Right hindlimb (tissue), 1 donor: Measurements from ENCODE around the gene CEACAM16.

ENCODE experiments used
- DNase-seq: peaks from one replicate; pipeline ENCODE4 v3.0.0-alpha.2; 2018

The CEACAM16 gene

GRCh38 chr19:44728178-44728577 lies 29.2 kb downstream of the CEACAM16 start:
- DNase-seq: no peak

DNA sequence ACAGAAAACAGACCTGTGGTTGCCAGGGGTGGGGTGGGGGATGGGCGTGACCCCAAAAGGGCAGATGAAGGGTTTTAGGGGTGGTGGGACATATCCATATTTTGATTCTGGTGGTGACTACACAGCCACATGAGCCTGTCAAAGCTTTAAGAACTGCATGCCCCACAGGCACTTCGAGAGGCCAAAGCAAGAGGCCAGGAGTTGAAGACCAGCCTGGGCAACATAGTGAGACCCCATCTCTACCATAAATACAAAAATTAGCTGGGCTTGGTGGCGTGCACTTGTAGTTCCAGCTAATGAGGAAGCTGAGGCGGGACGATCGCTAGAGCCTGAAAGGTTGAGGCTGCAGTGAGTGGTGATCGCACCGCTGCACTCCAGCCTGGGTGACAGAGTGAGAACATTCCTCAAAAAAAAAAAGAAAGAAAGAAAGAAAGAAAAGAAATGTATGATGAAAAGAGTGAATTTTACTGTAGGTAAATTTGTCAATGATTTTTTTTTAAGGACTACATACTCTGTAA lies 30.6 kb downstream of the CEACAM16 start:
- no peak for DNase-seq

DNA sequence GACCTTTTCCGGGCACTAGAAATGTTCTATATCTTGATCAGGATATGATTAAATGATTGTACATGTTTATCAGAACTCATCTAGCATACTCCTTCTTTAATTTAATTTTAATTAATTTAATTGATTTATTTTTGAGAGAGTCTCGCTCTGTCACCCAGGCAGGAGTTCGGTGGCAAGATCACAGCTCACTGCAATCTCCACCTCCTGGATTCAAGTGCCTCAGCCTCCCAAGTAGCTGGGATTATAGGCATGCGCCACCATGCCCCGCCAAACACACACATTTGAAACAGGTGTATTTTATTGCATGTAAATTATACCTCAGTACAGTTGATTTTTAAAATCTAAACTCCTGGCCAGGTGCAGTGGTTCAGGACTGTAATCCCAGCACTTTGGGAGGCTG lies 32.1 kb downstream of the CEACAM16 start:
- no peak for DNase-seq

DNA sequence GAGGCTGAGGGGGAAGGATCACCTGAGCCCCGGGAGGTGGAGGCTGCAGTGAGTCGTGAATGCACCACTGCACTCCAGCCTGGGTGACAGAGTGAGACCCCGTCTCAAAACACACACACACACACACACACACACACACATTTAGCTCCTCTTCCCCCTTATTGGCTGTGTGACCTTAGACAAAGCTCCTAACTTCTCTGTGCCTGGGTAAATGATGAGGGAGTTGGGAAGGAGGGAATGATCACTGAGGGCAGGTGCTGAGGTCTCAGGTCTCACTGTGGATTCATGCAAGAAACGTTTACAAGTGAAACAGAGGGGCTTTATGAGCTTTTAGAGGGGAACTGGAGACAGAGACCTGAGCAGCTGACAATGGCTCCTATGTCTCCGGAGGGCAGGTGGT lies 32.7 kb downstream of the CEACAM16 start:
- no peak for DNase-seq

DNA sequence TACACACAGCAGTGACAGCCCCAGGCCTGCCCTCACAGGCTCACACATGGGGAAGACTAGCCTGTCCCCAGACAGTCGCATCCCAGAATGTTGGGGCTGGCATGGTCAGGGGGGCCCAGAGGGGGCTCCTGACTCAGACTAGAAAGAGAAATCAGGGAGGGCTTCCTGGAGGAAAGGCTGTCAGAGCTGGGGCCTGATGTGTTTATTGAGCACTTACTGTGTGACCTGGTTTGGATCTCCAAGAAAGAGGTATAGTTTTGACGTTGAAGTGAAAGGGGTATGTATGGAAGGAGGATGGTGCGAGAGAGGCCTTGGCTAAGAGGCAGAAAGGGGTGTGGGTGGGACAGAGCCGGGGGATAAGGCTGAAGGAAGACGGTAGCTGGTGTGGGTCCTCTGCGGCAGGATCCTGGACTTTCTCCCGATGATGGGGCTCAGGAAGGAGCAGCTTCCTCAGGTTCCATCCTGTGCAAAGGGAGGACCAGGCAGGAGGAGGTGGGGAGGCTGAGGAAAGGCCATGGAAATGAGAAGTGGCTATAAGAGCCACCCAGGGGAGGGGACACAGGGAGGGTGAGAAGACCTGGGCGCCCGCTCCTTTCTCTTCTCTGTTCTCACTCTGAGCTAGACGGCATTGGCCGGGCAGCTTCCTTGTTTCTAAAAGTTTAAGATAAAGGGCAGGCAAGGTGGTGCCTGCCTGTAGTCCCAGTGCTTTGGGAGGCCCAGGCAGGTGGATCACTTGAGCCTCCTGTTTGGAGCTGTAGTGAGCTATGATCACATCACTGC lies 33.5 kb downstream of the CEACAM16 start:
- DNase-seq: no peak

- DNase-seq: no peak
Measured at GRCh38 chr19:44734357-44734756, 35.4 kb downstream of the CEACAM16 start.

DNA sequence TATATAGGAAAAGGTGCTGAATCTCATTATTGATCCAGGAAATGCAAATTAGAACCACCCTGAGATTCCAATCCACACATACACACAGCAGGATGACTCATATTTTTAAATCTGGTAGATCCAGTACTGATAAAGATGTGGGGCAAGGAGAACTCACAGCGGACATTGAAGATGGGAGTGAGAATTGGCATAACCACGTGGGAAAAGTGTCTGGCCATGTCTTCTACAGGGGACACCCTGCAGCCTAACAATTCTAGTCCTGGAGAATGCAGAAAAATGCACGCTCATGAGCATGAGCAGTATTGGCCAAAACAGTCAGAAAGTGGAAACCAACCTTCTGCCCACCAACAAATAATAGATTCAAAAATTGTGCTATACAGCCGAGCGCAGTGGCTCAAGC lies 36.1 kb downstream of the CEACAM16 start:
- no peak for DNase-seq

DNA sequence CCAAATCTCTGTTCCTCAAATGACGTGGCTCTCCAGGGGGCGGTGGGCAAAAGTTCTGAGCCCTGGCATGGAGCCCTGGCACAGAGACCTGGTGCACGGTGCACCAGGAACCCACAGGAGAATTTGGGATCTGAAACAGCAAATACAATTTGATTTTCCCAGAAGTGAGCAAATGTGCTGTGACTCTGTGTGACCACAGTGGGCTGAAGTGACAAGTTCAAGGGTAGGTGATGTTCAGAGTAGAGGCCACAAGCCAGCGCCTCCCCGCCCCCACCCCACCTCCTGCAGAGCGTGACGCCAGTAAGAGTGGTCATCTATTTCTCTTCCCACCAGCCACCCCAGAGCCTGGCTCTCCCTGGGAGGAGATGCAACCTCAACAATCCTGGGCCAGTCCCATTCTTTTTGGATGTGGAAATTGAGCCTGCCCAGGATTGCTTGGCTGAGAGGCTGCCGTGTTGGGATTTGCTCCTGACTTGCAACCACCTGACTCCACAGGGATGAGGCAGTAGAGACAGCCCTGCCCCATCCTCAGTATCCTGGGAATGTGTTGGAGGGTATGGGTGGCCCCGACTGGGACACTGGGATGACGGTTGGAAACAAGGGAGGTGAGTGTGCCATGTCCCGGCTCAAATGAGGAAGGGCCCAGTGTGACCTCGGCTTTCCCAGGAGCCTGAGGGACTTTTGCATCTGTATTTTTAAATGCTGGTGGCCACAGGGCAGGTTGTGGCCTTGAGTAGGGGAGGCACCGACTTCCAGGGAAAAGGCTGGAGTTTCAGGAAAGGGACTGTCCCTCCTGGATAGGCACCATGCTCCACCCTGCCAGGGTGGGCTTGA lies 38.5 kb downstream of the CEACAM16 start:
- no peak for DNase-seq

GRCh38 chr19:44738136-44738535 lies 39.2 kb downstream of the CEACAM16 start:
- no peak for DNase-seq

GRCh38 chr19:44738603-44739558 lies 39.9 kb downstream of the CEACAM16 start:
- DNase-seq: no peak

- DNase-seq: no peak
Measured at GRCh38 chr19:44740351-44740824, 41.4 kb downstream of the CEACAM16 start.

GRCh38 chr19:44741258-44741731 lies 42.3 kb downstream of the CEACAM16 start:
- no peak for DNase-seq

GRCh38 chr19:44741841-44742329 lies 42.9 kb downstream of the CEACAM16 start:
- peak; percentile 97 for DNase-seq

DNA sequence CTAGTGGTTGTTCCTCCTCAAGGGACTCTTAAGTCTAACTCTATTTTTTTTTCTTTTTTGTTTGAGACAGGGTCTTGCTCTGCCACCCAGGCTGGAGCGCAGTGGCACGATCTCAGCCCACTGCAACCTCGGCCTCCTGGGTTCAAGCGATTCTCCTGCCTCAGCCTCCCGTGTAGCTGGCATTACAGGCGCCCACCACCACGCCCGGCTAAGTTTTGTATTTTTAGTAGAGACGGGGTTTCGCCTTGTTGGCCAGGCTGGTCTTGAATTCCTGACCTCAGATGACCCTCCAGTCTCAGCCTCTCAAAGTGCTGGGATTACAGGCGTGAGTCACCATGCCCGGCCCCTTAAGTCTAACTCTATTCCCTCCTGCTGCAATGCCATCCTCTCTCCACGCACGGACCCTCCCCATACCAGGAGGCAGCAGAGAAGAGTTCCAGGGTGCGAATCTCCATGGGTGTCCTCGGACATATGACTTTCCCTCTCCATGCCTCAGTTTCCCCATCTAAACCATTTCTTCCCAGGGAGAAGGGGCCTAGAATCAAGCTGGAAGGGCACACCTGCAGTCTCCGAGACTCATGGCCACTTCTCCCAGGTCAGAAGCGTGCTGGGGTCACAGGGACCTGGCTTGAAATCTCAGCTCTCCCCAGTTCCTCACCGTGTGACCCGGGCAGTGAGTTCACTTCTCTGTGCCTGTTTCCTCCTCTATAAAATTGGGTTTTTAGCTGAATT lies 43.5 kb downstream of the CEACAM16 start:
- DNase-seq: no peak

DNA sequence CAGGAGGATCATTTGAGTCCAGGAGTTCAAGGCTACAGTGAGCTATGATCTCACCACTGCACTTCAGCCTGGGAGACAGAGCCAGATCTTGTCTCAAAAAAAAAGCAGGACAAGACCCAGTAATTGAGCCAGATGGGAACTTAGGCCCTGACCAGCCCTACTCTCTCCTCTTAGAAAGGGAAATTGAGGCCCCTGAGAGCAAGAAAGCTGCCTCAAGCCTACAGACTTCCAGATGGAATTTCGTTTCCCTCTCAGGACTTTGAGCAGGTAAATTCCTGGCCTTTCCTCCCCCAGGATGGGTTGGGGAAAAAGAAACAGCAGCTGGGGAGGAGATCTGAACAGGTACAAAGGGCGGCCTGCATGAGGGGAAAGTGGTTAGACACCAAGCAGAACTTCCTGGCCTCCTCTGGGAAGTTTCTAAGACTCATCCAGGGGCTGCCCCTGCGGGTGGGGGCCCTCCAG lies 46.0 kb downstream of the CEACAM16 start:
- DNase-seq: no peak

- DNase-seq: peak; percentile 90
Measured at GRCh38 chr19:44745341-44745831, 46.4 kb downstream of the CEACAM16 start.

DNA sequence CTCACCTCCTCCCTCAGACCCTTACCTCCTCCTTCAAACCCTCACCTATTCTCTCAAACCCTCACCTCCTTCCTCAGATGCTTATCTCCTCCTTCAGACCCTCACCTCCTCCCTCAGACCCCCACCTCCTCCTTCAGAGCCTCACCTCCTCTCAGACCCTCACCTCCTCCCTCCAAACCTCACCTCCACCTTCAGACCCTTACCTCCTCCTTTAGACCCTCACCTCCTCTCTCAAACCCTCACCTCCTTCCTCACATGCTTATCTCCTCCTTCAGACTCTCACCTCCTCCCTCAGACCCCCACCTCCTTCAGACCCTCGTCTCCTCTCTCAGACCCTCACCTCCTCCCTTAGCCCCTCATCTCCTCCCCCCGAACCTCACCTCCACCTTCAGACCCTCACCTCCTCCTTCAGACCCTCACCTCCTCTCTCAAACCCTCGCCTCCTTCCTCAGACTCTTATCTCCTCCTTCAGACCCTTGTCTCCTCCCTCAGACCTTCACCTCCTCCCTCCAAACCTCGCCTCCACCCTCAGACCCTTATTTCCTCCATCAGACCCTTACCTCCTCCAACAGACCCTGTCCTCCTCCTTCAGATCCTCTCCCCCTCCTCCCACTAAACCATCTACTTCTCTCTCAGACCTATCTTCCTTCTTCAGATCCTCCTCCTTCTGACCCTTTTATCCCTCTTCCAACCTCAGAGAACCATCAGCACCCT lies 47.1 kb downstream of the CEACAM16 start:
- no peak for DNase-seq

- DNase-seq: no peak
Measured at GRCh38 chr19:44746616-44746945, 47.6 kb downstream of the CEACAM16 start.

DNA sequence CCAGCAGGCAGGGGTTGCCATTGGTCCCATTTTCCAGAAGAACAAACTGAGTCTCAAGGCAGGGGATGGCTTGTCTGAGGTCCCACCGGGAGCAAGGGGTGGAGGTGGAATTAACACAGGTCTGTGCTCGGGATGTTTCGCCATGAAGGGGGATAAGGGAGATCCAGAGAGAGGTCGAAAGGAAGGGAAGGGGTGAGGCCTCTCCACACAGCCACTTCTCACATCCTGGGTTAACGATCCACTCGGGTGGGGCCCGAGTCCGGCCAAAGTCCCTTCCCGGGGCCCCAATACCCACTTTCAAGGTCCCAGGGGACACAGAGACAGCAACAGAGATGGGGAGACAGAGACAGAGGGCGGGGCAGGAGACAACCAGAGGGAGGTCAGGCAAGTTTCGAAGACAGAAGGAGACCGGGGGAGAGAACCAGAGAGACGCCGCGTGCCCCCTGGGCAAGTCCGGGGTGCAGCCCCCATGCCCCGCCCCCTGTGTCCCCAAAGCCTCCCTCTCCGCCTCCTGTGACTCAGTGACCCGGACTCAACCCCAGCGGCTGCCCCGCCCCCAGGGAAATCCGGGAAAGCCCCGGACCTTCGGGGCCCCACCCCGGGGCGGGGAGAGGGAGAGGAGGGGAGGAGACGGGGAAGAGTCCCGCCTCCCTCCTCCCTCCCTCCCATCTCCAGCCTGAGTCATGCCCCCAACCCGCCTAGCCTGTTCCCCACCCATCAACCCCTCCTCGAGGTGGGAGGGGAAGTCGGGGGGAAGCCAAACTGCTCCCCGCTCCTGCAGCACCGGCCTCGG lies 48.2 kb downstream of the CEACAM16 start:
- DNase-seq: peak; percentile 93
